Lower leg skin (tissue), 4 donors: Measurements from ENCODE around the gene NOSTRIN. TPM values are rescaled to one million over a fixed set of nuclear protein-coding genes. Genes with fewer than 3 reads are reported as not detected.
"Not testable (repeated sequence)": the region's sequence is repeated elsewhere in the genome, so short reads cannot be mapped to it uniquely, and the experiment has no call there.

Source experiments
- DNase-seq, 2 donors: peaks; one replicate each; pipeline ENCODE4 v3.0.0-alpha.2; 2019; ENCODE audit warnings: low spot score in 2 of 2
- H3K4me3 ChIP-seq: fragments of 200-600 bp; sonication (generic); 2 replicates; pipeline ENCODE4 v1.5.1; 2017; ENCODE audit warnings: mild to moderate bottlenecking, low read depth; ENCODE audit not compliant: poor library complexity, severe bottlenecking
- POLR2A ChIP-seq, 2 donors: fragments of 450-650 bp; IDR thresholded peaks; one replicate each; pipeline ENCODE4 v1.6.1; 2016 to 2017; ENCODE audit warnings: antibody characterized with exemption in 2 of 2, mild to moderate bottlenecking in 1 of 2, moderate library complexity in 1 of 2
- WGBS, 2 donors: methylation state at CpG; one replicate each; pipeline ENCODE4 v1.1.5; 2018; 5-methylcytosine and 5-hydroxymethylcytosine counted together
- intact Hi-C: fragments of 100-400 bp; cut with DNase I; formaldehyde crosslinking; loops from one replicate; pipeline ENCODE4 v1.15.0; 2023; ENCODE audit warnings: low total_unique reads
- total RNA-seq, 4 donors: library from RNA; depleted of rRNA; stranded (reverse); fragments of >200 nt; gene quantifications; one replicate each; pipeline ENCODE4 v1.1.0, GENCODE V29; 2016
- TF ChIP-seq, protein P1 (sequence below), 3 donors: fragments of 450-650 bp; IDR thresholded peaks; one replicate each; pipeline ENCODE4 v1.5.1; 2016; ENCODE audit warnings: antibody characterized with exemption in 3 of 3, mild to moderate bottlenecking in 3 of 3, moderate library complexity in 2 of 3

The NOSTRIN gene
- total RNA-seq, 4 donors from 2014 or later: 3.0 to 20.8 (median 11.0) TPM

DNA sequence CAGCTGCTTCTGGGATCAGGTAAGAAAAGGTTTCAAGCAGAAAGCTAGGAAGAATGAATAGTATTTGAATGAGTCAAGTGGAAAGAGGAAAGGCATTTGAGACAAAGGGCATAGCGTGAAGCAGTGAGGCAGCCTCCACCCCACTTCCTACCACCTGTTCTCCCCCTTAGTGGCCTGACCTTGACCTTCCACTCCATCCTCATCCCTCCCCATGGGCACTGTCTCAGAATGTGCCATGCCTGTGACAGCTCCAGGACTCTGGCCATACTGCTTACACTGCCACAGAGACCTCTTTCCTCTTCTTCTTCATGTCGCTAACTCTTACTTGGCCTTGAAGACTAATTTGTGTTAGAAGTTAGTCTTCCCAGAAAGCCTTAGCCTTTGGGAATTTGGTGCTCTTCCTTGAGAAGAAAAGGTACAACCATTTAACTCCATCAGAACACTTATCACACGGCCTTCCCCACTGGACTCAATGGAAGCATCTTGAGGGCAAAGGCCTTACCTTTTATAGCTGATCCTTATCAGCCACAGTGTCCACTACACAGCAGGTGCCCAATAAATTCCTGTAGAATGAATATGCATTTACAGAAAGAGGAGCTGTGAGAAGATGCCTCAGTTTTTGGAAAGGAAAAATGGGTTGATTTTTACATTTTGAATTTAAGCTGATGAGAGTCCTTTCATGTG lies 15.2 kb upstream of the NOSTRIN start:
- 89% methylated on average over 3 of the region's 3 CpGs for WGBS, 2 donors

DNA sequence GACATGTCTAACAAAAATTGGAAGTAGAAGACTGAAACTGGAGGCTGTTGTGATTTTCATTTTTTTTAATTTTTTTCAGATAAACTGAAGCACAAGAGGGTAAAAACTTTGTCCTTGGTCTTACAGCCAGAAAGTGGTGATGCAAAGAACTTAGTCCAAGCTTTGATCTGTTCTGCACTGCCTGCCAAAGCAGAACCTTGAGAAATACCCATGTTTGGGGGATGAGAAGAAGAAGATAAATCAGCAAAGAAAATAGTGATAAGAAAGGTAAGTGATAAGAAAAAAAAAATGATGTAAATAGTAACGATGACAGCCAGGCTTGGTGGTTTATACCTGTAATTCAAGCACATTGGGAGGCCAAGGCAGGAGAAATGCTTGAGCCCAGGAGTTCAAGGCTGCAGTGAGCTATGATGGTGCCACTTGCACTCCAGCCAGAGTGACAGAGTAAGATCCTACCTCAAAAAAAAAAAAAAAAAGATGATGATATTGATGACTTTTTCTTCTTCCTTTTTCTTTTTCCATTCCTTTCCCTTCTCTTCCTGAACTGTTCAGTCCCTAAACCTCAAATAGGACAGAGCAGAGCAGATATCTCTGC lies 14.6 kb upstream of the NOSTRIN start:
- WGBS, 2 donors: 73 to 81% methylated on average over 1 of the region's 1 CpG
- DNase-seq: no peak
- no peak for TF ChIP-seq POLR2A (IDR thresholded peaks at IDR 0.05)
- TF ChIP-seq, protein P1, sequence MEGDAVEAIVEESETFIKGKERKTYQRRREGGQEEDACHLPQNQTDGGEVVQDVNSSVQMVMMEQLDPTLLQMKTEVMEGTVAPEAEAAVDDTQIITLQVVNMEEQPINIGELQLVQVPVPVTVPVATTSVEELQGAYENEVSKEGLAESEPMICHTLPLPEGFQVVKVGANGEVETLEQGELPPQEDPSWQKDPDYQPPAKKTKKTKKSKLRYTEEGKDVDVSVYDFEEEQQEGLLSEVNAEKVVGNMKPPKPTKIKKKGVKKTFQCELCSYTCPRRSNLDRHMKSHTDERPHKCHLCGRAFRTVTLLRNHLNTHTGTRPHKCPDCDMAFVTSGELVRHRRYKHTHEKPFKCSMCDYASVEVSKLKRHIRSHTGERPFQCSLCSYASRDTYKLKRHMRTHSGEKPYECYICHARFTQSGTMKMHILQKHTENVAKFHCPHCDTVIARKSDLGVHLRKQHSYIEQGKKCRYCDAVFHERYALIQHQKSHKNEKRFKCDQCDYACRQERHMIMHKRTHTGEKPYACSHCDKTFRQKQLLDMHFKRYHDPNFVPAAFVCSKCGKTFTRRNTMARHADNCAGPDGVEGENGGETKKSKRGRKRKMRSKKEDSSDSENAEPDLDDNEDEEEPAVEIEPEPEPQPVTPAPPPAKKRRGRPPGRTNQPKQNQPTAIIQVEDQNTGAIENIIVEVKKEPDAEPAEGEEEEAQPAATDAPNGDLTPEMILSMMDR (IDR thresholded peaks at IDR 0.05): no peak

More for the DNA sequence above, 15.2 kb upstream of the NOSTRIN start:
- no peak for DNase-seq
- no peak for TF ChIP-seq POLR2A (IDR thresholded peaks at IDR 0.05)
- TF ChIP-seq, protein P1 (IDR thresholded peaks at IDR 0.05): no peak
- H3K4me3 ChIP-seq: no peak overlapping the region
- intact Hi-C loops: no loop called here

DNA sequence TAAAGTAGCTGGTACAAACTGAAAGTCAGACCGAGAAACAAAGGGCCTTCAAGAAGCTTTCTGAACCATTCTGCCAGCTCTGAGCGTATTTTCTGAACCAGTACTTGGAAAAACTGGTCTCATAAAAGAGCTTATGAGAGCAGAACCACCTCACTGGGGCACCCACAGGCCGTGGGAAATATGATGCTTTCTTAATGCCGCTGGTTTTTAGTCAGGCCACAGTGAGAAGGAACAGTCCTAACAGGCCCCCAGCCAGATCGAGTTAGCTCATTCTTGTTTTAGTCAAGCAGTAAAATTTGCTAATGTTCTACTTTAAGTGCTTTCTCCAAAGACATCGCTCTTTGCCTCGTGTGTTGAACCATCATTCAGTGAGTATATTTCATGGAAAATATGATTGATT lies 12.7 kb upstream of the NOSTRIN start:
- no peak for DNase-seq
- intact Hi-C loops: no loop called here
- 60 to 66% methylated on average over 7 of the region's 7 CpGs for WGBS, 2 donors
- TF ChIP-seq POLR2A (IDR thresholded peaks at IDR 0.05): no peak
- TF ChIP-seq, protein P1 (IDR thresholded peaks at IDR 0.05): no peak
- no peak overlapping the region for H3K4me3 ChIP-seq

More for the DNA sequence above, 14.6 kb upstream of the NOSTRIN start:
- no peak overlapping the region for H3K4me3 ChIP-seq
- intact Hi-C loops: no loop called here

DNA sequence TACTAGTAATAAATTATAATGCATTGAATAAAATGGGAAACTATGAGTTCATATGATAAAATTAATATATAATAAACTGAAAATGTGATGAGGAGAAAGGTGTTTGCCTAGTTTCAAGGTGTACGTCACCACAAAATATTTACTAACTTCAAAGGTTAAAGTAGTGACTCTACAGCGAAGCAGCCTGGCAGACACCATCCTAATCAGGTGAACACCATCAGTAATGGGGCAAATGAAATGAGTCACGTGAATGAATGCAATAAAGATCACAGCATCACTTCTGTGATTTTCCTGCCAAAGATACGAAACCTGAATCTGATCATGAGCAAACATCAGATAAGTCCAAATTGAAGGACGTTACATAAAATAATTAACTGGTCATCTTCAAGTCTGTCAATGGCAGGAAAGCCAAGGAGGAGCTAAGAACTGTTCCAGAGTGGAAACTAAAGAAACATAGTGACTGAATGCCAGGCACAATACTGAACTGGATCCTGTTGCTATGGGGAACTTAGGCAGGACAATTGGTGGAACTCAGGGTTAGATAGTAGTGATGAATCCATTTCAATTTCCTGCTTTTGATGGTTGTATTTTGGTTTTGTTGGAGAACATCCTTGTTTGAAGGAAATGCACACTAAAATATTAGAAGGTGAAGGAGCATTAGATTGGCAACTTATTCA lies 12.1 kb upstream of the NOSTRIN start:
- DNase-seq: no peak
- intact Hi-C loops: no loop called here
- TF ChIP-seq, protein P1 (IDR thresholded peaks at IDR 0.05): no peak
- no peak for TF ChIP-seq POLR2A (IDR thresholded peaks at IDR 0.05)
- no peak overlapping the region for H3K4me3 ChIP-seq
- 81 to 85% methylated on average over 5 of the region's 5 CpGs for WGBS, 2 donors

DNA sequence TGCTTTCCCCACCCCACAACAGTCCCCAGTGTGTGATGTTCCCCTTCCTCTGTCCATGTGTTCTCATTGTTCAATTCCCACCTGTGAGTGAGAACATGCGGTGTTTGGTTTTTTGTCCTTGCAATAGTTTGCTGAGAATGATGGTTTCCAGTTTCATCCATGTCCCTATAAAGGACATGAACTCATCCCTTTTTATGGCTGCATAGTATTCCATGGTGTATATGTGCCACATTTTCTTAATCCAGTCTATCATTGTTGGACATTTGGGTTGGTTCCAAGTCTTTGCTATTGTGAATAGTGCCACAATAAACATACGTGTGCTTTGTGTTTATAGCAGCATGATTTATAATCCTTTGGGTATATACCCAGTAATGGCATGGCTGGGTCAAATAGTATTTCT lies 11.3 kb upstream of the NOSTRIN start:
- H3K4me3 ChIP-seq, intact Hi-C loops, DNase-seq: not testable (repeated sequence)
- 80 to 93% methylated on average over 2 of the region's 2 CpGs for WGBS, 2 donors

DNA sequence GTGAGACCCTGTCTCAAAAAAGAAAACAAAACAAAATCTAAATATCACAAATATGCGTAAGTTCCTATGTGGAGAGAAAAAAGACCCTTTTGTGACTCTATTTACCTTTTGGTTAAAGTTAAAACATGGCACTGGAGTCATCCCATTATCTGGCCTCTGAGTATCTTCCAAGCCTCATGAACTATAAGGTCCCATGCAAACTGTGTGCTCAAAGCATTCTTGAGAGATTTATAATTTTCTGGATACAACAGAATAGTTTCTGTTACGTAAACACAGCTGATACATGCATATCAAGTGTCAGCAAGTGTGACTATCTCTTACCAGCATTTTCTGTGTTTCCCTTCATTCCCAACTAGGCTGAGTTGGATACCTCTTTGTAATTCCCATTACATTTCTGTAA lies 8.8 kb upstream of the NOSTRIN start:
- intact Hi-C loops: no loop called here
- WGBS, 2 donors: 52 to 76% methylated on average over 2 of the region's 2 CpGs
- TF ChIP-seq, protein P1 (IDR thresholded peaks at IDR 0.05): no peak
- no peak for TF ChIP-seq POLR2A (IDR thresholded peaks at IDR 0.05)

More for the DNA sequence above, 8.8 kb upstream of the NOSTRIN start:
- no peak for DNase-seq
- H3K4me3 ChIP-seq: no peak overlapping the region
